Bronchial epithelial cell (primary cell): ENCODE data around the gene GLT8D2. TPM values are rescaled to one million over a fixed set of nuclear protein-coding genes. Genes with fewer than 3 reads are reported as not detected.

Experiments
- DNase-seq: peaks from one replicate; pipeline ENCODE4 v3.0.0-alpha.2; 2010; ENCODE audit warnings: low read depth
- FAIRE-seq: peaks from 2 replicates; lab custom pipeline; 2011; peaks lifted over from hg19 to GRCh38; lab: Jason Lieb, UNC
- H3K27me3 ChIP-seq: 2 replicates; pipeline ENCODE4 v1.5.1; 2011; ENCODE audit warnings: low read length; ENCODE audit not compliant: control insufficient read depth, insufficient read depth
- H3K36me3 ChIP-seq: 2 replicates; pipeline ENCODE4 v1.5.1; 2011; ENCODE audit warnings: low read length; ENCODE audit not compliant: control insufficient read depth, insufficient read depth
- H3K4me3 ChIP-seq: 2 replicates; pipeline ENCODE4 v1.5.1; 2011; ENCODE audit warnings: mild to moderate bottlenecking, low read depth, low read length, control low read depth
- total RNA-seq: library from RNA; depleted of rRNA; stranded (reverse); fragments of >200 nt; gene quantifications from 2 replicates; pipeline ENCODE4 v1.2.1, GENCODE V29; 2014
- TF ChIP-seq, protein P1 (sequence below): IDR thresholded peaks from 2 replicates; pipeline ENCODE4 v1.5.1; 2011; ENCODE audit warnings: mild to moderate bottlenecking, moderate library complexity, low read length, control low read depth, inconsistent platforms; ENCODE audit not compliant: insufficient read depth, severe bottlenecking

Gene GLT8D2
- total RNA-seq, 1 donor from 2014 or later = 1.3 TPM

DNA sequence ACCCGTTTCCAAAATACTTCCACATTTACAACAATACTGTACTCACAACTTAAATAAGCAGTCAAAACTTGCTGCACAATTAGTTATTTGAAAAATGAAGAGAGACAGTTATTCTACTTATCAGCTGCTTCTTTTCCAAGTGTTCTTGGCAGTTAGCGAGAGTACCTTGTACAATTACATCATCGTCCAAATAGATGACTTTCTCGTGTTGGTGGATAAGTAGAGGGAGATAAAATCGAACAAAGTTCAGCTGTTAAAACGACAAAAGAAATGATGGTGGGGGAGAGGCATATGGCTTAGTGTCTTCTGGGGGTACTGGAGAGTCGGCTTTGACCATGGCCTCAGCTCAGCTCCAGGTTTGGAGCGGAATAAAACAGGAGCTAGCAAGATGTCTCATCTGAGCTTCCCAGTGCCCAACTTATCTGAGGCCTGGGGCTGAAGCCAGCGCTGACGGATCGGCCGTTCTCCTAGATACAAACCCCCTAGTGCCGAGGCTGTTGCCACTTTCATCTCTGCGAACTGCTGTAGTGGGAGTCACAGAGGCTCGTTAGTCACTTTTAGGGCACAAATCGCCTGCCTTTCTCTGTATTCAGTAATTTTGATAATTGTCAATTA lies 52.6 kb downstream of the GLT8D2 start:
- FAIRE-seq (no peak), DNase-seq (no peak)
- TF ChIP-seq, protein P1, sequence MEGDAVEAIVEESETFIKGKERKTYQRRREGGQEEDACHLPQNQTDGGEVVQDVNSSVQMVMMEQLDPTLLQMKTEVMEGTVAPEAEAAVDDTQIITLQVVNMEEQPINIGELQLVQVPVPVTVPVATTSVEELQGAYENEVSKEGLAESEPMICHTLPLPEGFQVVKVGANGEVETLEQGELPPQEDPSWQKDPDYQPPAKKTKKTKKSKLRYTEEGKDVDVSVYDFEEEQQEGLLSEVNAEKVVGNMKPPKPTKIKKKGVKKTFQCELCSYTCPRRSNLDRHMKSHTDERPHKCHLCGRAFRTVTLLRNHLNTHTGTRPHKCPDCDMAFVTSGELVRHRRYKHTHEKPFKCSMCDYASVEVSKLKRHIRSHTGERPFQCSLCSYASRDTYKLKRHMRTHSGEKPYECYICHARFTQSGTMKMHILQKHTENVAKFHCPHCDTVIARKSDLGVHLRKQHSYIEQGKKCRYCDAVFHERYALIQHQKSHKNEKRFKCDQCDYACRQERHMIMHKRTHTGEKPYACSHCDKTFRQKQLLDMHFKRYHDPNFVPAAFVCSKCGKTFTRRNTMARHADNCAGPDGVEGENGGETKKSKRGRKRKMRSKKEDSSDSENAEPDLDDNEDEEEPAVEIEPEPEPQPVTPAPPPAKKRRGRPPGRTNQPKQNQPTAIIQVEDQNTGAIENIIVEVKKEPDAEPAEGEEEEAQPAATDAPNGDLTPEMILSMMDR = no peak
- H3K27me3 ChIP-seq = no peaks in the 10 kb centered on the region
- no peaks in the 10 kb centered on the region for H3K36me3 ChIP-seq
- no peak overlapping the region for H3K4me3 ChIP-seq

DNA sequence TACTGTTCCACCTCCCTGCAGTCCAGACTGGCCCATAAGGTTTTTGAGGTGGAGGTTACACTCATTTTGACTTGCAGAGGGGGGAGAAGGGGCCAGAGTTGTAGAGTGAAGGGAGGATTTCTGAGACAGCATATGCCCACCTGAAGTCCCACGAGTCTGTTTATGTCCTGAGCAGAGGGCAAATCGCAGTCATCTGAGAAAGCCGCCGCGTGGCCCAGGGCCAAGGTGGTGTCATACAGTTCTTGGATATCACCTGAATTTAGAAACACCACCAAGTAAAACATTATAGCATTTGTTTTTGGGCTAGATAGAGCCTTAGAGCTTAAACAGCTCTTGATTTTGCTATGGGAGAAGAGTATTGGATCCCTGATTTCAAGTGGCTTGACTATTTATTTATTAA lies 53.4 kb downstream of the GLT8D2 start:
- no peak overlapping the region for H3K4me3 ChIP-seq
- TF ChIP-seq, protein P1 = no peak
- FAIRE-seq = no peak
- DNase-seq = no peak
- no peaks in the 10 kb centered on the region for H3K36me3 ChIP-seq
- no peaks in the 10 kb centered on the region for H3K27me3 ChIP-seq

DNA sequence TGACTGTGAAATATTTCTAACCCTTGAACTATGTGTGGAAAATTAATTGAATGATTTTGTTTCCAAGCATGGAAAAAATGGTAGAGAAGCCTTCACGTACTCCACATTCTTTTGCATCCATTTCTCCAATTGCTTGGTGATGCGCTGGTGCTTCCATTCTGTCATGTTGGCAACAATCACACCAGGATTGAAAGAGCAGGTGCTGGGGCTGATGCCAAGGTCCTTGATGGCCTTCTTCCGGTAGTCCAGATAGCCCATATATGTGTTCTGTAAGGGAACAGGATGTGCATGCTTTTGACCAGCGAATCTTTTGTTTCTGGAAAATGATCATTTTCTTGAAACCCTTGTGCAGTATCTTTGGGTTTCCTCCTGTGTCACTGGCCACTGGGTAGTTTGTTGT lies 55.8 kb downstream of the GLT8D2 start:
- no peak for DNase-seq
- Histone ChIP-seq H3K36me3 (no peaks in the 10 kb centered on the region), H3K4me3 (no peak overlapping the region), H3K27me3 (no peaks in the 10 kb centered on the region)
- FAIRE-seq = no peak
- TF ChIP-seq, protein P1 = no peak

DNA sequence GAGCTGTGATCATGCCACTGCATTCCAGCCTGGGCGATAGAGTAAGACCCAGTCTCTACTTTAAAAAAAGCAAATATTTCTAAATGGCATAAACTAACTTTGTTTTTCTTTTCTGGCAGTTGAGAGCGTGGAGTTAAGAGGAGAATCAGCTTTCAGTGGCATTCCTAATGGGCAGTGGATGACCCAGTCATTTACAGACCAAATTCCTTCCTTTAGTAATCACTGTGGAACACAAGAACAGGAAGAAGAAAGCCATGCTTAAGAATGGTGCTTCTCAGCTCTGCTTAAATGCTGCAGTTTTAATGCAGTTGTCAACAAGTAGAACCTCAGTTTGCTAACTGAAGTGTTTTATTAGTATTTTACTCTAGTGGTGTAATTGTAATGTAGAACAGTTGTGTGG lies 63.2 kb downstream of the GLT8D2 start:
- TF ChIP-seq, protein P1 = no peak
- Histone ChIP-seq H3K36me3 (peaks cover 6% of the 10 kb centered on the region), H3K27me3 (no peaks in the 10 kb centered on the region), H3K4me3 (no peak overlapping the region)
- FAIRE-seq = peak; percentile 13
- no peak for DNase-seq

DNA sequence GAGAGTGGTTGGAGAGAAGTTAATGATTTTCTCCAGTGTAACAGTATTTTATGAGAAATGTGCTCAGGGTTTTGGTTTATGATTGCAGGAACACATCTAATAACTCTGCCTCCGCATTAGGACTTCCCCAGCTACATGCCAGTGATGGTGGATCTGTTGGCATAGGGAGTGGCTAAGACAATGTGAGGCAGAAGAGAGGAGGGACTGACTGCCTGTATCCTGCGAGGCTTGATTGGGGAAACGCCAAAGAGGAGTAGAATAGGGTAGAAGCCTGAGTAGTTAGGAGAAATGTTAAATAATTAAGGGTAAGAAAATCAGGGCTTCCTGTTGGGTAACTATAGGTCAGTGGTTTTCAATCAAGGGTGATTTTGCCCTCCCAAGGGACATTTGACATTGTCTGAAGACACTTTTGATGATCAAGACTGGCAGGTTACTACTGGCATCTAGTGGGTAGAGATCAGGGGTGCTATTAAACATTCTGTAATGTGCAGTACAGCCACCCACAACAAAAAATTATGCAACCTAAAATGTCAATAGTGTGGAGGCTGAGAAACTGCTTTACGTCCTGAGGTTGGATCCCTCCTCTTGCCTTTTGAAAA lies 71.5 kb downstream of the GLT8D2 start:
- TF ChIP-seq, protein P1 = no peak

DNA sequence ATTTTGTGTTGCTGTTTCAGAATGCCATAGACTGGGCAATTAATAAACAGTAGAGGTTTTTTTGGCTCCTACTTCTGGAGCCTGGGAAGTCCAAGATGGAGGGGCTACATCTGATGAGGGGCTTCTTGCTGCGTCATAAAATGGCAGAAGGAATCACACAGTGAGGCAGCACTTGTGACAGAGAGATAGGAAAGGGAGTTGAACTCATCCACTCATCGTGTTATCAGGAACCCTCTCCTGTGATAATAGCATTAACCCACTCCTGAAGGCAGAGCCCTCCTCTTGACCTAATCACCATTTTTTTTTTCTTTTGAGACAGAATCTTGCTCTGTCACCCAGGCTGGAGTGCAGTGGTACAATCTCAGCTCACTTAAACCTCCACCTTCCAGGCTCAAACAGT lies 74.6 kb downstream of the GLT8D2 start:
- no peak for DNase-seq
- FAIRE-seq = no peak
- Histone ChIP-seq H3K36me3 (peaks cover 7% of the 10 kb centered on the region), H3K4me3 (no peak overlapping the region), H3K27me3 (no peaks in the 10 kb centered on the region)
- TF ChIP-seq, protein P1 = no peak

More for the DNA sequence above, 71.5 kb downstream of the GLT8D2 start:
- Histone ChIP-seq H3K27me3 (no peaks in the 10 kb centered on the region), H3K36me3 (peaks cover 9% of the 10 kb centered on the region), H3K4me3 (no peak overlapping the region)
- no peak for FAIRE-seq
- no peak for DNase-seq
